SJCRH30 (cell line): ENCODE measurements around the gene PCDHB10. TPM values are rescaled to one million over a fixed set of nuclear protein-coding genes. Genes with fewer than 3 reads are reported as not detected.
A peak's percentile ranks its signal among the peaks of the same experiment; 100 is the strongest.
"Not testable (repeated sequence)": the region's sequence is repeated elsewhere in the genome, so short reads cannot be mapped to it uniquely, and the experiment has no call there.

Source experiments
- DNase-seq, 2 experiments: peaks; one replicate each; pipeline ENCODE4 v3.0.0-alpha.2; 2015 to 2020
- H3K27ac ChIP-seq: fragments of 250-450 bp; sonication (Bioruptor Pico); 2 replicates; pipeline ENCODE4 v1.5.1; 2020; ENCODE audit warnings: mild to moderate bottlenecking, moderate library complexity
- H3K27me3 ChIP-seq: fragments of 250-450 bp; sonication (Bioruptor Pico); 2 replicates; pipeline ENCODE4 v1.5.1; 2020; ENCODE audit warnings: mild to moderate bottlenecking, moderate library complexity
- H3K36me3 ChIP-seq: fragments of 250-450 bp; sonication (Bioruptor Pico); 2 replicates; pipeline ENCODE4 v1.5.1; 2020; ENCODE audit warnings: mild to moderate bottlenecking, moderate library complexity
- H3K4me1 ChIP-seq: fragments of 250-450 bp; sonication (Bioruptor Pico); 2 replicates; pipeline ENCODE4 v1.5.1; 2020; ENCODE audit warnings: mild to moderate bottlenecking, moderate library complexity
- H3K4me3 ChIP-seq: fragments of 250-450 bp; sonication (Bioruptor Pico); 2 replicates; pipeline ENCODE4 v1.5.1; 2020; ENCODE audit warnings: mild to moderate bottlenecking, moderate library complexity
- H3K9me3 ChIP-seq: fragments of 250-450 bp; sonication (Bioruptor Pico); replicated peaks from 2 replicates; pipeline ENCODE4 v1.5.1; 2020; ENCODE audit warnings: mild to moderate bottlenecking, moderate library complexity
- total RNA-seq: library from RNA; depleted of rRNA; stranded (reverse); fragments of >200 nt; shearing (Covaris generic); gene quantifications from 2 replicates; pipeline ENCODE4 v1.2.3, GENCODE V29; 2014

The PCDHB10 gene
- total RNA-seq, 1 experiment from 2014 or later, result 9.7 TPM

DNA sequence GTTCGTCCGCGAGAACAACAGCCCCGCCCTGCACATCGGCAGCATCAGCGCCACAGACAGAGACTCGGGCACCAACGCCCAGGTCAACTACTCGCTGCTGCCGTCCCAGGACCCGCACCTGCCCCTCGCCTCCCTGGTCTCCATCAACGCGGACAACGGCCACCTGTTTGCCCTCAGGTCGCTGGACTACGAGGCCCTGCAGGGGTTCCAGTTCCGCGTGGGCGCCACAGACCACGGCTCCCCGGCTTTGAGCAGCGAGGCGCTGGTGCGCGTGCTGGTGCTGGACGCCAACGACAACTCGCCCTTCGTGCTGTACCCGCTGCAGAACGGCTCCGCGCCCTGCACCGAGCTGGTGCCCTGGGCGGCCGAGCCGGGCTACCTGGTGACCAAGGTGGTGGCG is 18.1 kb downstream of the PCDHB10 start:
- not testable (repeated sequence) for H3K36me3 ChIP-seq, DNase-seq, H3K4me3 ChIP-seq, H3K27ac ChIP-seq, H3K4me1 ChIP-seq, H3K27me3 ChIP-seq
- H3K9me3 ChIP-seq, result peaks cover 11% of the 10 kb centered on the region

GRCh38 chr5:141210849-141211248 is 18.7 kb downstream of the PCDHB10 start:
- not testable (repeated sequence) for DNase-seq, H3K27ac ChIP-seq, H3K4me3 ChIP-seq, H3K27me3 ChIP-seq, H3K36me3 ChIP-seq, H3K4me1 ChIP-seq
- peaks cover 11% of the 10 kb centered on the region for H3K9me3 ChIP-seq

- H3K4me3 ChIP-seq, H3K4me1 ChIP-seq, H3K27ac ChIP-seq, H3K36me3 ChIP-seq, H3K27me3 ChIP-seq: not testable (repeated sequence)
- DNase-seq, result peak; percentile 73 to 83
- H3K9me3 ChIP-seq, result peaks cover 18% of the 10 kb centered on the region
Measured at GRCh38 chr5:141213656-141214339, 21.6 kb downstream of the PCDHB10 start, which contains the start of gene PCDHB13. Gene PCDHB13 (plus strand): TSS chr5:141213919. CDS start chr5:141214124, 205 bp downstream.

DNA sequence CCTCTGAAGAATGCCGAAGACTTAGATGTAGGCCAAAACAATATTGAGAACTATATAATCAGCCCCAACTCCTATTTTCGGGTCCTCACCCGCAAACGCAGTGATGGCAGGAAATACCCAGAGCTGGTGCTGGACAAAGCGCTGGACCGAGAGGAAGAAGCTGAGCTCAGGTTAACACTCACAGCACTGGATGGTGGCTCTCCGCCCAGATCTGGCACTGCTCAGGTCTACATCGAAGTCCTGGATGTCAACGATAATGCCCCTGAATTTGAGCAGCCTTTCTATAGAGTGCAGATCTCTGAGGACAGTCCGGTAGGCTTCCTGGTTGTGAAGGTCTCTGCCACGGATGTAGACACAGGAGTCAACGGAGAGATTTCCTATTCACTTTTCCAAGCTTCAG is 22.4 kb downstream of the PCDHB10 start:
- not testable (repeated sequence) for H3K27me3 ChIP-seq, H3K27ac ChIP-seq, H3K4me3 ChIP-seq, DNase-seq, H3K4me1 ChIP-seq, H3K36me3 ChIP-seq
- peaks cover 20% of the 10 kb centered on the region for H3K9me3 ChIP-seq

GRCh38 chr5:141215504-141215903 is 23.4 kb downstream of the PCDHB10 start:
- H3K36me3 ChIP-seq, H3K27ac ChIP-seq, H3K4me1 ChIP-seq, H3K27me3 ChIP-seq, H3K4me3 ChIP-seq, DNase-seq: not testable (repeated sequence)
- H3K9me3 ChIP-seq, result peaks cover 17% of the 10 kb centered on the region

- DNase-seq, H3K36me3 ChIP-seq, H3K27ac ChIP-seq, H3K27me3 ChIP-seq, H3K4me3 ChIP-seq, H3K4me1 ChIP-seq: not testable (repeated sequence)
- peaks cover 16% of the 10 kb centered on the region for H3K9me3 ChIP-seq
Measured at GRCh38 chr5:141216035-141216434, 23.9 kb downstream of the PCDHB10 start.

DNA sequence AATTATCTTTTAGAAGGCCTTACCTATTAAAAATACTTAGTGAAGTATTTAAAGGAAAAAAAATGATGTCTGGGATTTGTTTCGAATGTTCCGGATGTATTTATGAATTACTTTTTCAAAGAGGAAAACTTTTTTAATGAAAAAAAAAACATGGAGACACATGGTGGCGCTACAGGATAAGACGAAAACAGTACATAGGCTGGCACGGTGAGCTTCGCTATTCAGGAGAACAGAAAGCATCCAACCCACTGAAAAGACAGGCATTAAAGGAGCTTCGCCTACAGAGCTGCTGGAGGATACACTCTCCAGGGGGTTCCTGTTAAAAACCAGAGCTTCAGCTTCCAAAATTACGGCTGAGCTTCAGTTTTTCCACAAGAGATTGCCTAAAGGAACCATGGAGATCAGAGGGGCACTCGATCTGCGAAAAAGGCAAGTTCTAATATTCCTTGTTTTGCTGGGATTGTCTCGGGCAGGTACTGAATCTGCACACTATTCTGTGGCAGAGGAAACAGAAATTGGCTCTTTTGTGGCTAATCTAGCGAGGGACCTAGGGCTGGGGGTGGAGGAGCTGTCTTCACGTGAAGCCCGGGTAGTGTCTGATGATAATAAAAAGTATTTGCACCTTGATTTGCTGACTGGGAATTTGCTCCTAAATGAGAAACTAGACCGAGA is 31.1 kb downstream of the PCDHB10 start, which contains the start of gene PCDHB14:
Gene PCDHB14 (plus strand): TSS at position 232 of the 672 bp plus-strand sequence. CDS start 163 bp downstream, at position 395.
- Histone ChIP-seq H3K27ac (peak within 1 kb of the TSS; percentile 43), H3K9me3 (peaks cover 18% of the 10 kb centered on the region), H3K4me3 (peak within 1 kb of the TSS; percentile 64), H3K36me3 (no peaks in the 10 kb centered on the region; the same call in 1 of the 2 replicates), H3K4me1 (peaks cover 6% of the 10 kb centered on the region; the same call in 1 of the 2 replicates), H3K27me3 (no peaks in the 10 kb centered on the region)
- peak; percentile 65 to 82 for DNase-seq

DNA sequence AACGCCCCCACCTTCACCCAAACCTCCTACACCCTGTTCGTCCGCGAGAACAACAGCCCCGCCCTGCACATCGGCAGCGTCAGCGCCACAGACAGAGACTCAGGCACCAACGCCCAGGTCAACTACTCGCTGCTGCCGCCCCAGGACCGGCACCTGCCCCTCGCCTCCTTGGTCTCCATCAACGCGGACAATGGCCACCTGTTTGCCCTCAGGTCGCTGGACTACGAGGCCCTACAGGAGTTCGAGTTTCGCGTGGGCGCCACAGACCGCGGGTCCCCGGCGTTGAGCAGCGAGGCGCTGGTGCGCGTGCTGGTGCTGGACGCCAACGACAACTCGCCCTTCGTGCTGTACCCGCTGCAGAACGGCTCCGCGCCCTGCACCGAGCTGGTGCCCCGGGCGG is 32.7 kb downstream of the PCDHB10 start:
- not testable (repeated sequence) for H3K27me3 ChIP-seq, DNase-seq, H3K4me3 ChIP-seq, H3K36me3 ChIP-seq, H3K27ac ChIP-seq, H3K4me1 ChIP-seq
- H3K9me3 ChIP-seq, result 0 out of 2 replicates have a peak, but pooled peaks cover 13% of the 10 kb centered on the region

GRCh38 chr5:141225421-141225820 is 33.3 kb downstream of the PCDHB10 start:
- H3K9me3 ChIP-seq, result 0 out of 2 replicates have a peak, but pooled peaks cover 13% of the 10 kb centered on the region
- not testable (repeated sequence) for H3K36me3 ChIP-seq, H3K4me1 ChIP-seq, DNase-seq, H3K27ac ChIP-seq, H3K4me3 ChIP-seq, H3K27me3 ChIP-seq

DNA sequence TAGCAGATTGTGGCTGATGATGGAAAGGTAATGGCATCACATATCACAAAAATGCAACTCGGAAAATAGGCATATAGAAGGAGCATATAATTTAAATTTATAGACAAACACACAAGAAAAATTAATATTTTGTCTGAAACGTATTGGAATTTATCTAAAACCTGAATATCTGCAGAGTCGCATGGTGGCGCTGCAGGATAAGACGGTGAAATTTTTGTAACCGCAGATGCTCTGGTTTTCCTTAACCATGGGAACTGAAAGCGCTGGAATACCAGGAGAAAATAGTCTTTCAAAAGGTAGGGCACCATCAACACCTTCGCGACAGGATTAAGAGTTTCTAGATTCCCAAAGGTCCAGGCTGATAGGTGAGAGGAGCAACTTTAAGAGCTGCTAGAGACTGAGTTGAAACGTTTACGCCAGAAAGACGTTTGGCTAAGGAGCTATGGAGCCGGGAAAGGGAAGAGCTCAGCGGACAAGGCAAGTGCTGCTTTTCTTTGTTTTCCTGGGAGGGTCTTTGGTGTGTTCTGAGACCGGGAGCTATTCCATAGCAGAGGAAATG is 42.0 kb downstream of the PCDHB10 start:
- H3K27me3 ChIP-seq, result no peaks in the 10 kb centered on the region
- DNase-seq, result peak in 1 of 2 experiments; percentile 48
- peak overlapping the region; percentile 50 for H3K4me3 ChIP-seq
- H3K9me3 ChIP-seq, result peaks cover 11% of the 10 kb centered on the region
- no peaks in the 10 kb centered on the region for H3K36me3 ChIP-seq
- H3K27ac ChIP-seq, result peak overlapping the region; percentile 29; the same call in 1 of the 2 replicates
- H3K4me1 ChIP-seq, result no peaks in the 10 kb centered on the region

DNA sequence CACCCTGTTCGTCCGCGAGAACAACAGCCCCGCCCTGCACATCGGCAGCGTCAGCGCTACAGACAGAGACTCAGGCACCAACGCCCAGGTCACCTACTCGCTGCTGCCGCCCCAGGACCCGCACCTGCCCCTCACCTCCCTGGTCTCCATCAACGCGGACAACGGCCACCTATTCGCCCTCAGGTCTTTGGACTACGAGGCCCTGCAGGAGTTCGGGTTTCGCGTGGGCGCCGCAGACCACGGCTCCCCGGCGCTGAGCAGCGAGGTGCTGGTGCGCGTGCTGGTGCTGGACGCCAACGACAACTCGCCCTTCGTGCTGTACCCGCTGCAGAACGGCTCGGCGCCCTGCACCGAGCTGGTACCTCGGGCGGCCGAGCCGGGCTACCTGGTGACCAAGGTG is 43.8 kb downstream of the PCDHB10 start:
- H3K9me3 ChIP-seq, result peaks cover 16% of the 10 kb centered on the region
- DNase-seq, H3K27me3 ChIP-seq, H3K4me3 ChIP-seq, H3K4me1 ChIP-seq, H3K36me3 ChIP-seq, H3K27ac ChIP-seq: not testable (repeated sequence)

- Histone ChIP-seq H3K9me3 (peaks cover 16% of the 10 kb centered on the region), H3K4me3 (no peak overlapping the region), H3K27me3 (no peaks in the 10 kb centered on the region), H3K36me3 (no peaks in the 10 kb centered on the region), H3K27ac (no peak overlapping the region), H3K4me1 (no peaks in the 10 kb centered on the region)
- no peak for DNase-seq
Measured at GRCh38 chr5:141236516-141237313, 44.6 kb downstream of the PCDHB10 start.

DNA sequence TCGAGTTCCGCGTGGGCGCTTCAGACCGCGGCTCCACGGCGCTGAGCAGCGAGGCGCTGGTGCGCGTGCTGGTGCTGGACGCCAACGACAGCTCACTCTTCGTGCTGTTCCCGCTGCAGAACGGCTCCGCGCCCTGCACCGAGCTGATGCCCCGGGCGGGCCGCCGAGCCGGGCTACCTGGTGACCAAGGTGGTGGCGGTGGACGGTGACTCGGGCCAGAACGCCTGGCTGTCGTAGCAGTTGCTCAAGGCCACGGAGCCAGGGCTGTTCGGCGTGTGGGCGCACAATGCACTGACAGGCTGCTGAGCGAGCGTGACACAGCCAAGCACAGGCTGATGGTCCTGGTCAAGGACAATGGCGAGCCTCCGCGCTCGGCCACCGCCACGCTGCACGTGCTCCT is 49.3 kb downstream of the PCDHB10 start:
- Histone ChIP-seq H3K4me3 (no peak overlapping the region), H3K4me1 (no peaks in the 10 kb centered on the region), H3K27me3 (no peaks in the 10 kb centered on the region), H3K27ac (no peak overlapping the region), H3K36me3 (no peaks in the 10 kb centered on the region), H3K9me3 (peaks cover 15% of the 10 kb centered on the region)
- no peak for DNase-seq
